Ovary (tissue), 3 donors: ENCODE results near the gene ARID5B.

Source experiments
- CTCF ChIP-seq, 3 donors: fragments of 450-650 bp in 2 of 3; fragments of 200-600 bp in 1 of 3; IDR thresholded peaks; one replicate each; pipeline versions ENCODE4 v1.5.1 to v1.8.0; 2016 to 2022; ENCODE audit warnings: antibody characterized with exemption in 3 of 3, mild to moderate bottlenecking in 1 of 3
- POLR2A ChIP-seq: fragments of 450-650 bp; IDR thresholded peaks from one replicate; pipeline ENCODE4 v1.6.1; 2017; ENCODE audit warnings: antibody characterized with exemption, mild to moderate bottlenecking, moderate library complexity
- donor health status: DM: no; HTN: no; CAD: no.

- TF ChIP-seq POLR2A (no peak), CTCF (IDR thresholded peaks at IDR 0.05) (no peak)
Observed at GRCh38 chr10:61965703-61966395, 64.3 kb downstream of the ARID5B start.
